Left colon (tissue), 2 donors: Measurements from ENCODE around the gene ONECUT2. TPM values are rescaled to one million over a fixed set of nuclear protein-coding genes. Genes with fewer than 3 reads are reported as not detected.
"Not testable (repeated sequence)": the region's sequence is repeated elsewhere in the genome, so short reads cannot be mapped to it uniquely, and the experiment has no call there.

Source experiments
- ATAC-seq: fragments of 200-7000 bp; cut with Tn5 transposase; one replicate; pipeline ENCODE4 v1.9.1; 2020; ENCODE audit warnings: mild to moderate bottlenecking, moderate library complexity
- DNase-seq, 2 donors: peaks; one replicate each; pipeline ENCODE4 v3.0.0-alpha.2; 2020
- intact Hi-C, 2 donors: fragments of 100-400 bp; cut with DNase I in 1 of 2; cut with micrococcal nuclease in 1 of 2; formaldehyde crosslinking; loops; one replicate each; pipeline versions ENCODE4 v1.11.2 to v1.14.0; 2022; cut with DNase I, micrococcal nuclease
- long read RNA-seq: library from polyadenylated mRNA; unstranded; transcript quantifications from one replicate; pipeline ENCODE4 v2.0.0, GENCODE V29; 2021
- total RNA-seq, 2 donors: library from RNA; stranded (reverse); fragmentation: NEBNext Ultra II Directional; extraction: Animal tissue kit (Norgen Biotek cat#: 25700); gene quantifications; one replicate each; pipeline ENCODE4 v1.2.1, GENCODE V29; 2021
- donor health status: DM: no; HTN: no; CAD: no.
- donor health status: DM: yes; HTN: yes; CAD: no.

ONECUT2 gene
- under 1 TPM; 0.31 TPM for total RNA-seq
- long read RNA-seq, result 0 reads

DNA sequence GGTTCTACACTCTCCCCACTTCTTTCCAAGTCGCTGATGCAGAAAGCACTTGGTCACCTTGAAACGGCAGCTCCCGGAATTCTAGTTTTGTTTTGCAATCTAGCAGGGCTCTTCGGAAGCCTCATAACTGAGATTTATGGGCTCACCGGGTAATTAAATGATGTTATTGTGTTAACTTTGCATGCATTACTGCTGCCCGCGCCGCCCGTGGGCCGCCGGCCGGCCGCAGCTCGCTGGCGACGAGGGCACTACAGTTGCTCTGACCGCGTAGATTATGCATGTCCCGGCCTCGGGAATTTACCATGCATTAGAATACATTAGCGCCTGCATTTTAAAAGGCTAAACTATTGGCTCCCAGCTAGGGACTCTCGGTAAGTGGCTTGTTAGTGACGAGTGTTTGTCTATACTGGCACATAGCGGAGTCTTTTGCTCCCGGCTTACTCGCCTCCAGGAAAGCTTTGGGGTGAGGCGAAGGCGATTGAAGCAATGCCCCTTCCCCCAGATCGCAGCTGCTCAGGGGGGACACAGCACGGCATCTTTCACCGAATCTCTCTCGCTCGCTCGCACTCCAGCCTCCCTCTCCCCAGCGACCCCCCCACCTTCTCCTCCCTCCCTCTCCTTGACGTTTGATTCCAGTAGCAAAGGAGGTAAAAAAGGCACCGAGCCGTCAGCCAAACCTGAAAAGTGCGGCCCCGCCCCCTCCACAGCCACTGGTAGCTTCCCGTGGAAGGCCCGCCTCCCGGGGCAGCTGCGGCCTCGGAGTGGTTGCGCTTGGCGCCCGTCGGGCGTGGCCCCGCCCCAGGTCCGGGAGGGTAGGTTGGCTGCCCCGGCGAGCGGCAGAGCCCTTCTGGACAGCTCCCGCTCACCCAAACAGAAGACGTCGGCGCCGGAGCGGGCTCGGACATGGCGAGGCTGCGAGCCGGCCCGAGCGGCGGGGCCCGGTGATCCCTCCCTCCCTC lies at the start of gene ONECUT2:
ONECUT2 (plus strand) TSS at position 839 of the 959 bp plus-strand sequence. CDS start 343 bp downstream, outside the sequence.
- peak; percentile 98 for ATAC-seq
- intact Hi-C loops, result no loop called here
- DNase-seq, result peak; percentile 90 to 96

DNA sequence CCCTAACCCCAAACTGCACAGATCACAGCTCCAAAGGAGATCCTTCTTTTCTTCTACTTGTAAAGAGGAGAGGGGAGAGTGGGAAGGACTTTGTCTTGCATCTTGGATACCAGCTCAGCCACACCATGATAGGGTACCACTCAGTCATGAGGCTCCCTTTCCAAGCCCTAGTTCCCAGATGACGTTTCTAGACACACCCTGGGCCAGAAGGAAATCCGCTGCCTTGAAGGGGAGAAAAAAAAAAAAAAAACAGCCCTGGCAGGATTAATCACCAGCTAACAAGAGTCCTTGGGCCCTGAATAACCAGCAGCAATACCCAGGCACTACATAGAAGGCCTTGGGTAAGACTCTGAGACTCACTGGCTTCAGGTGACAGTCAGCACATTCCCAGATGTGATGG lies 45.9 kb upstream of the ONECUT2 start:
- no peak for DNase-seq
- ATAC-seq, result no peak
- intact Hi-C loops, result no loop called here

DNA sequence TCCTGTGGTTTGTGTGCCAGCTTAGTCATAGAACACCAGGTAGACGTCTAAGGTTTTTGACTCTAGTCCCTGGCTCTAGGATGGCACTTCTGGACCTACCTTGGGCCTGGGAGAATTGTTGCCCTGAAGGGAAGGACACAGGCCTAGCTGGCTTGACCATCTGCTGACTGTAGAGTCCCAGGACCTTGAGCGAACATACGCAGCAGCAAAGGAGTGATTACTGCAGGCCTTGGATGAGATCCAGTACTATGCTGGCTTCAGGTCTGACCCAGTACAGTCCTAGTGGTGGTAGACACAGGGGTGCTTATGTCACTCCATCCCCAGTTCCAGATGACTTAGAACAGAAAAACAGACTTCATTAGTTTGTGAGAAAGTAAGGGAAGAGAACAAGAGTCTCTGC lies 45.1 kb upstream of the ONECUT2 start:
- ATAC-seq (no peak), DNase-seq (no peak)
- intact Hi-C loops, result no loop called here

DNA sequence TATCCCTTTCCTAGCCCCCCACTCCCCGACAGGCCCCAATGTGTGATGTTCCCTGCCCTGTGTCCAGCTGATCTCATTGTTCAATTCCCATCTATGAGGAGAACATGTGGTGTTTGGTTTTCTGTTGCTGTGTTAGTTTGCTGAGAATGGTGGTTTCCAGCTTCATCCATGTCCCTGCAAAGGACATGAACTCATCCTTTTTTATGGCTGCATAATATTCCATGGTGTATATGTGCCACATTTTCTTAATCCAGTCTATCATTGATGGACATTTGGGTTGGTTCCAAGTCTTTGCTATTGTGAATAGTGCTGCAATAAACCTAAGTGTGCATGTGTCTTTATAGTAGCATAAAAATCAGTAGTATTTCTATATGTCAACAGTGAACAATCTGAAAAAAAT lies 40.4 kb upstream of the ONECUT2 start:
- ATAC-seq, intact Hi-C loops: not testable (repeated sequence)

DNA sequence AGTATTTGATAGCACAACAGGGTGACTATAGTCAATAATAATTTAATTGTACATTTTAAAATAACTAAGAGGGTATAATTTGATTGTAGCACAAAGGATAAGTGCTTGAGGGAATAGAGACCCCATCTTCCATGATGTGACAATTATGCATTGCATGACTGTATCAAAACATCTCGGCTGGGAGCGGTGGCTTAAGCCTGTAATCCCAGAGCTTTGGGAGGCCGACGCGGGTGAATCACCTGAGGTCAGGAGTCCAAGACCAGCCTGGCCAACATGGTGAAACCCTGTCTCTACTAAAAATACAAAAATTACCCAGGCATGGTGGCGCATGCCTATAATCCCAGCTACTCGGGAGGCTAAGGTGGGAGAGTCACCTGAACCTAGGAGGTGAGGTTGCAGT lies 38.3 kb upstream of the ONECUT2 start:
- ATAC-seq, DNase-seq, intact Hi-C loops: not testable (repeated sequence)

More for the DNA sequence above, 40.4 kb upstream of the ONECUT2 start:
- not testable (repeated sequence) for DNase-seq

DNA sequence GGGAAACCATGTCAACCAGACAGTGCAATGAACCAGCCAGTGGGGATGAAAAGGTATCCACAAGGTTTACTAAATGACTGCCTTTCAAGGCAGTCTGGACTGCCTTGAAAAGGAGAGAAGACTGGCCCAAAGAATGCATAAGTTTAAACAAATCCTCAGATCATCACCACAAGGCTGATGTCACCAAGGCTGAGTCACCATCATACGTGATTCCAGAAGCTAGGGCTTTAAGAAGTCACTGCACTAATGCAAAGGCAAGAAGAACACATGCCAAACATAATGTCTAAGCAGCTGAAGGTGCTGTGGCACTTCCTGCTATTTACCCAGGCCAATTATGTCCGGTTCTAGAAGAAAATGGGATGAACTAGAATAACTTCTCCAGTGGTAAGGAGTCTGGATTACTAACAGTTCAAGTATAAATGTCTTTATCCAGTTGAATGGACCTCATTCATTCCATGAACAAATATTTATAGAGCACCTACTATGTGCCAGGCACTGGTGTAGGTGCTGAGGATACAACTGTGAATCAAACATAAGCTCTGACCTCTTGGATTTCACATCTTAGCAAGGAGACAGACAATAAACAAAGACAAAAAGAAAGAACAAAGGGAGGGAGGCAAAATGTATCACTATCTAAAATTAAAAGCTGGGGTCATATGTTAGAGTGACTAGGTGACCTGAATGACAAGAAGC lies 37.6 kb upstream of the ONECUT2 start:
- DNase-seq (no peak), ATAC-seq (no peak)
- intact Hi-C loops, result no loop called here

DNA sequence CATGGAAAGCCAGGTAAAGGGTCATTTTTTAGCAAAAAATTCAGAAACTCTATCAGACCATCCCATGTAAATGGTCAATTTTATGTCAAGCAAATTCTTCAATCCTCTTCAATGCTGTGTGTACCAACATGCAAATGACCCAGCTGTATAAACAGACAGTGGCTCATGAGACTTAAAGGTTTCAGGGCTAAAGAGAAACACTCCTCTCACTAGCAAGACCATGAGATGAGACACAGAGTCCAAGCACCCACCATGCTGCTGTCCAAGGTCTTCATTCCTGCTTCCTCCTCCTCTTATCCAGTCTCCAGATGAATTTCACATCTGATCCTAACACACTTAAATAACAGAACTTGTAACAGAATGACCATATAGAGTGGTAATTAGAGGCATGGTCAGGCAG lies 30.8 kb upstream of the ONECUT2 start:
- no peak for DNase-seq
- intact Hi-C loops, result no loop called here
- ATAC-seq, result no peak

DNA sequence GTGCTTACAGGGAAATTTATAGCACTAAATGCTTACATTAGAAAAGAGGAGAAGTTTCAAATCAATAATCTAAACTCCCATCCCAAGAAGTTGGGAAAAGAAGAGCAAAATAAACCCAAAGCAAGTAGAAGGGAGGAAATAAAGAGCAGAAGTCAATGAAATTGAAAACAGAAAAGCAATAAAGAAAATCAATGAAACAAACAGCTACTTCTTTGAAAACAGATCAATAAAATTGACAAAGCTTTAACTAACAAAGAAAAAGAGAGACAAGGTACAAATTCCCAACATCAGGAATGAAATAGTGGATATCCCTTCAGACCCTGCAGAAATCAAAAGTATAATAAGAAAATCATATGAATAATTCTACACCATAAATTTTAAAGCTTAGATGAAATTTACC lies 25.5 kb upstream of the ONECUT2 start:
- DNase-seq (no peak), ATAC-seq (no peak)
- intact Hi-C loops, result no loop called here

DNA sequence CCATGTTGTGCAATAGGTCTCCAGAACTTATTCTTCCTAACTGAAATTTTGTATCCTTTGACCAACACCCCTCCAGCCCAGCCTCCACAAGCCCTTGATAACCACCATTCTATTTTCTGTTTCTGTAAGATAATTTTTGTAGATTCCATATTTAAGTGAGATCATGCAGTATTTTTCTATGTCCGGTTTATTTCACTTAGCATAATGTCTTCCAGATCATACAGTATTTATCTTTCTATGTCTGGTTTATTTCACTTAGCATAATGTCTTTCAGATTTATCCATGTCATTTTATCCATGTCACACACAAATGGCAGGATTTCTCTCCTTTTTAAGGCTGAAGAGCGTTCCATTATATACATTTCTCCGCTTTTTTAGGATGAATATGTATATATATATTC lies 24.4 kb upstream of the ONECUT2 start:
- no peak for ATAC-seq
- intact Hi-C loops, result no loop called here
- no peak for DNase-seq

DNA sequence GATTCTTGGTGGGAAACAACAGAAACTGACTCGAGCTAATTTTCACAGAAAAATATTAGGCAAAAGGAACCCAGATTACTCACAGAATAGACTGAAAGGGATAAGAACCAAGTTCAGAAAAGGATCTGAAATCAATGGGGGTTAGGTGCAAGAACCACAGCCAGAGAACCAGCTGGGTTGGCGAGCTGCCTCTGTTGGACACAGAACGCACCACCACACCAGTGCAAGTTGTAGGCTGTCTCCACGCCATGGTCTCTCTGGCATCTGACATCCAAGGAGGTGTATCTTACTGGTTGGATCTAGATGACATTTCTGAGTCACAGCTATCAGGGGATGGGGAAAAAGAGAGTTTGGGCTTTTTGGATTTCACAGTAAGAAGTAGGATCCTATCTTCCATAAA lies 18.6 kb upstream of the ONECUT2 start:
- ATAC-seq (no peak), DNase-seq (no peak)
- intact Hi-C loops, result no loop called here

DNA sequence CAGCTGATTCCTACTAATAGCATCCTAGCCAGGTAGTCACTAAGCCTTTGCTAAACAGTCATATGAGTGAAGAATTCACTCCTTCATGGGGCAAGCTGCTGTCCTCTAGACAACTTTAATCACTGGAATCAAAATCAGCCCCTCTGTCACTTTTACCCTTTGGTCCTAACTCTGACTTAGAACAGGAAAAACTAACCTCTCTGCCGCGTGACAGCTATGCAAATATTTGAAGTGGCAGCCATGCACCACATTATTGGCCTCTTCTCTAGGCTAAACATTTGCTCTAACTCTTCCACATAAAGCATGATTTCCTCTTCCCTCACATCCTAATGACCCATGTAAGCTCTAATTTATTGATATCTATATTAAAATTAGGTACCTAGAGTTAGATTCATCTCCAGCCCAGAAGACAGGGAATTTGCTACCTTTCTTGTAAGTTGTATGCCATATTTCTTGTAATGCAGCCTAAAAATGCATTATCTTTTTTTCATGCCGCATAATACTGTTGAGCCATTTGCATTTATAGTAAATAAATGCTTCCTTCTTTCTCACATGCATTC lies 12.8 kb upstream of the ONECUT2 start:
- intact Hi-C loops, result no loop called here
- ATAC-seq, result peak; percentile 77

DNA sequence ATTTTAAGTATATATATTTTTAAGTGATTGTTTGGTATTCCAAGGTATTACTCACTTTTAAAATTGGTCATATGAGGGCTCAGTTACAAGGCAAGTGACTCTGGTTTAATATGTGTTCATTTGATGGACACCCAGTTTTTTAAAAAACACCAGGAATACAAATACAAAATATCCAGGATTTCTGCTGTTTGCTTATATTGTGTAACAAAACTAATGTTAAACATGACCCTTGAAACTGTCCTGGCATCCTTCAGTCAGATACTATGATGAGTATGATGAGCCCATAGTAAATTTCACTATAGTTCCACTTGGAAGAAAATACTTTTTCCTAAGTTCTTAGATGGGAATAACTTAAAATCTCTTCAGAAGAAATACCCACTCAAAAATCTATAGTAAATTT lies 11.4 kb upstream of the ONECUT2 start:
- intact Hi-C loops, result no loop called here
- ATAC-seq (no peak), DNase-seq (no peak)

More for the DNA sequence above, 12.8 kb upstream of the ONECUT2 start:
- no peak for DNase-seq

DNA sequence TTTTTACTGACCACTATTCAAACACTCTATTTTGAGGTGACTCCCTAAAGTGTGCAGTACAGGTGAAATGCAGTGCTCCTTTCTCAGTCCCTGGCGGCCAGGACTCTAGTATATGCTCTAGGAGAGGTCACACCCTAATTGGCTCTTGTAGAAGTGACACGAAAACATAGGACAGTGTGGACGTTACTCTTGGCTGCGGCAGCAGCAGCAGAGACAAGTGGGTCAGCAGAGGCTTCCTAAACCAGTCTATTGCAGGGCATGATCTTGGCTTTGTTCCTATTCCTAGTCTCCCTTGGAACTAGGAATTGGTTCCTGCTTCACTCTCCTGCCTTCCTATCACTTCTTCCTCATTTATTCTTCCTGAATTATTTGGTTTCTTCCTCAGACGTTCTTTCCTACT lies 10.1 kb upstream of the ONECUT2 start:
- ATAC-seq, result no peak
- intact Hi-C loops, result no loop called here
- DNase-seq, result no peak

DNA sequence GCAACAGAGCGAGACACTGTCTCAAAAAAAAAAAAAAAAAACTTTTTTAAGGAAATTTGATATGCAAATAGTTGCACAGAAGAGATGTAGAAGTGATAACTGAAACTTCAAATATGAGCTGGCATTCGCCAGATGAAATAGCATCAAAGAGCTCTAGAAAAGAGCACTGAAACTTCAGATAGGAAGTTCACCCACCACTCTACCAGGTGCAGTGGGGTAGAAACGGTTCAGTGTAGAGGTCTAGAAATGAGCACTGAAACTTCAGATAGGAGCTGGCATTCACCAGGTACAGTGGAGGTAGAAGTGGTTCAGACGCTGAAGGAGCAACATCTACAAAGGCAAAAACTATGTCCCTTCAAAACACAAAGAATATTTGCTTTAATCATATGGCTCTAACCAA lies 9.0 kb upstream of the ONECUT2 start:
- DNase-seq (no peak), ATAC-seq (no peak)
- intact Hi-C loops, result no loop called here

DNA sequence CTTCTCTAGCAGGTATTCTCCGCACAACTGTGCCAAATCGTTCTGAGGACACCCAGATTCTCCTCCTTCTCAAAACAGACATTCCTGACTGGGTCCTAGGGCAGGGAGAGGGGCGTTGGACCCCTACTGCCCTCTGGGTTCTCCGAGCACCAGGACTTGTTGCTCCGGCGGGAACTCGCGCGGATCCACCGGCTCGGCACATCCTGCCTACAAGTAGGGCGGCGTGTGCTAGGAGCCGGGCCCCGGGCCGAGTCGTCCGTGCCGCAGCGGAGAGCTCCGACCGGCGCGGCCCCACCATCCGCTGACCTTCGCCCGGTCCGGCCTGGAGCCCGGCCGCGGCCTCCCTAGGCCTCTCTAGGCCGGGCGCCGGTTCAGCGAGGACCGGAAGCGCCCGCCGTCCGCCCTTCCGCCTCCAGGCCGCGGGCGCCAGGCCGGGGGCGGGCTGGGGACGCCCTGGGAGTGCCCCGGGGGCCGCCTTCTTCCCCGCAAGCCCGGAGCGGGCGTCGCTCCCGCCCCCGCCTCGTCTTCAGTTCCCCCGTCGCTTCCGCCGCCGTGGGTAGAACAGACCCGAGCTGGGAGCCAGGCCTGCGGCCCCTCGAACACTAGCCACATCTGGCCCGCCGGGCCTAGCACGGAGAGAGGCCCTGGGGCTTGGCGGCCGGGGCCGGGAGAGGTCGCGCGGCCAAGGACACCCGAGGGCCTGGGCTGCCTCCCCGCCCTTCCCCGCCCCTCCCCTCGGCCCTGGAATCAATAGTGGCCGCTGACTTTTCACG lies 7.6 kb upstream of the ONECUT2 start:
- ATAC-seq (peak; percentile 81), DNase-seq (no peak)
- intact Hi-C loops, result no loop called here

DNA sequence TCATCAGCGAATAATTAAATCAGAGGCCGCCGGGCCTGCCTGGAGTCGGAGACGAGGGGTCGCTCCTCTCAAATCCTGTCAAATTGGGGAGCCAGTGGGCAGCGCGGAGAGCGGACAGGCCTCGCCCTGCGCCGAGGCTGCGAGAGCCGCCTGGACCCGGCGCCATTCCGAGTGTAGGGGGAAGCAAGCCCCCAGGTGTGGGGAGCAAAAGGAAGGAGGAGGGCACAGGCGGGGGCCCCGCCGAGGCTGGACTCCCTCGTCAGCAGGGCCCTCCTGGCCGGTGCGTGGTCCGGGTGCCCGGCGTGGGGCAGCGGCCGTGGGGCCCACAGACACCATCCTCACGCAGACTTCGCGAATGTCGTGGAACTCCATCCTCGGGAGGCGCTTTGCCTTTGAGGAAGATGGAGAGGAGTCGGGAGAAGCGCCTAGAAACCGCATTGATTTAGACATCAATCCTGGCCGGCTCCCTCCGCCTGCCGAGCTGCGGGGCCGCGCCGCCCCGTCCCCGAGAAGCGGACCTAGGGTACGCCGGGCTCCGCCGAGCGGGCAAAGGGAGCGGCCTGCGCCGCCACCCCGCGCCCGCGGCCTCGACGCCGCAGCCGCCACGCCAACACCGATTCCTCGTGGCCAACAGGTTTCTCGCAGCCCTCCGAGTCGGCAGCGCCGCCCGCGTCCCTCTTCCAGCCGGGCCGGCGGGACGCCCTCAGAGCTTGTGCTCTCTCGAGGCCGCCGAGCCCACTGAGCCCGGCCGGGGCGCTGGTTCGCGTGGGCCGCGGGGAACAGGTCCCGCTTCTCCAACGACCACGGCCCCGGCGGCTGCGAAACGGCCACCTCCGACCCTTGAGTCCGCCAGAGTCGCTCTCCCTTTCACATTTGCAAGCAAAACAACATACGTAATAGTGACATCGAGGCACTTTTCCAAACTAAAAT lies 6.7 kb upstream of the ONECUT2 start:
- ATAC-seq (peak; percentile 14), DNase-seq (no peak)
- intact Hi-C loops, result no loop called here

DNA sequence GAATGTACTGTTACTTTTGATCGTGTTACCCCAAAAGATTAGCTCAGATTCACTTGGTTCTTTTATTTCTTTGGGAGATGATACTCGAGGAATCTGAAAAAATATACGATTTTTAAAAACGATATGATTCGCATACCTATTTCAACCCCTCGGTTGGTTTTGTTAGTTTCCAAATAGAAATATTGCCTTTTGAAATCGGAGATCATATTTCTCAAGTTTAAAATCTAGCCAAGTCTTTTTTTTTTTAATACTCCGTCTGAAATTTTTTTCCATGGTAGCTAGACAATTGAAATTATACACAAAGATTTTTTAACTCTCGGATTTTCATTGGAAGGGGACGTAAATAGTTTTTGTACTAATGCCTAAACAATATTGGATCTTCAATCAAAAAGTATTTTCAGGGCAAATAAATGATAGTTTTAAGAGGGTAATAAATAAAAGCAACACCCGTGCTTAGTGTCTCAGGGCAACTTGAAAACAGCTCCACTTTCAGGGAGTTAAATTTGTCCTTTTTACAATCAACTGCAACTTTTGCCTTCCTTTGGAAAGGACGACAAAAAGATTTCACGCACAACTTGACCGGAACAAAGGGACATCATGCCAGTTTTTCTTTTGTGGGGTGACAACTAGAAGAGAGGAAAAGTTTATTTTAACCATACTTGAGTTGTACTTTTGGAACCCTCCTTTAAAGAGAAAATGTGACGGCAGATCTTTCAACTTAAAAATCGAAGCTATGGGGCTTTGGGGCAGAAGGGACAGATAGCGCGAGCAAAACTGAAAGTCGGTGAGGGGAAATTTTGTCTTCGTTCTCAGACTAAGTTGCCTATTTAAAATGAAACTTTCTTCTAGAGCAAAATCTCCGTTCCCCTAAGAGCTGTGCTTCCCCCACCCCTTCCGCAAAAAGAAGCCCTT lies 5.8 kb upstream of the ONECUT2 start:
- ATAC-seq (no peak), DNase-seq (no peak)
- intact Hi-C loops, result no loop called here
